BJ (cell line): ENCODE measurements around the gene SMAP2. TPM values are rescaled to one million over a fixed set of nuclear protein-coding genes. Genes with fewer than 3 reads are reported as not detected.

ENCODE experiments used
- CTCF ChIA-PET: fragments of 350-600 bp; formaldehyde crosslinking; extraction: SDS; loops from one replicate; lab custom pipeline; 2021; ENCODE audit warnings: antibody characterized with exemption, inconsistent platforms; lab: Yijun Ruan, JAX
- POLR2A ChIA-PET: fragments of 300-600 bp; sonication (Branson Sonifier 250); formaldehyde crosslinking; extraction: SDS; loops from one replicate; lab custom pipeline; 2021; ENCODE audit warnings: antibody characterized with exemption; lab: Charles Lee
- DNase-seq: peaks from one replicate; pipeline ENCODE4 v3.0.0-alpha.2; 2011; ENCODE audit warnings: low read depth
- H3K27me3 ChIP-seq: 2 replicates; pipeline ENCODE4 v1.6.0; 2011; ENCODE audit warnings: low read length; ENCODE audit not compliant: control insufficient read depth, insufficient read depth
- H3K36me3 ChIP-seq: 2 replicates; pipeline ENCODE4 v1.5.1; 2011; ENCODE audit warnings: low read length; ENCODE audit not compliant: control insufficient read depth, insufficient read depth
- H3K4me3 ChIP-seq: 2 replicates; pipeline ENCODE4 v1.5.1; 2011; ENCODE audit warnings: low read depth, mild to moderate bottlenecking, control low read depth, low read length
- CTCF ChIP-seq: IDR thresholded peaks from 2 replicates; pipeline ENCODE4 v1.5.1; 2011; ENCODE audit warnings: low read depth, mild to moderate bottlenecking, control low read depth, inconsistent platforms, low read length, moderate library complexity; ENCODE audit not compliant: insufficient read depth
- polyA plus RNA-seq: library from polyadenylated mRNA; depleted of rRNA; stranded (reverse); fragments of >200 nt; gene quantifications from 2 replicates; pipeline ENCODE4 v1.2.3, GENCODE V29; 2011; rRNA removed

Gene SMAP2
- polyA plus RNA-seq, 1 experiment = 10.2 TPM

DNA sequence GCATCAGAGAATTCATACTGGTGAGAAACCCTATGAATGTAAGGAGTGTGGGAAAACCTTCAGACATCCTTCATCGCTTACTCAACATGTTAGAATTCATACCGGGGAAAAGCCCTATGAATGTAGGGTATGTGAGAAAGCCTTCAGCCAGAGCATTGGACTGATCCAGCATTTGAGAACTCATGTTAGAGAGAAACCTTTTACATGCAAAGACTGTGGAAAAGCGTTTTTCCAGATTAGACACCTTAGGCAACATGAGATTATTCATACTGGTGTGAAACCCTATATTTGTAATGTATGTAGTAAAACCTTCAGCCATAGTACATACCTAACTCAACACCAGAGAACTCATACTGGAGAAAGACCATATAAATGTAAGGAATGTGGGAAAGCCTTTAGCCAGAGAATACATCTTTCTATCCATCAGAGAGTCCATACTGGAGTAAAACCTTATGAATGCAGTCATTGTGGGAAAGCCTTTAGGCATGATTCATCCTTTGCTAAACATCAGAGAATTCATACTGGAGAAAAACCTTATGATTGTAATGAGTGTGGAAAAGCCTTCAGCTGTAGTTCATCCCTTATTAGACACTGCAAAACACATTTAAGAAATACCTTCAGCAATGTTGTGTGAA is 89.5 kb downstream of the SMAP2 start:
- Histone ChIP-seq H3K4me3 (no peak overlapping the region), H3K27me3 (no peaks in the 10 kb centered on the region), H3K36me3 (0 out of 2 replicates have a peak, but pooled peaks cover 1% of the 10 kb centered on the region)
- ChIA-PET CTCF (interaction anchor here (0.9 kb wide), 1 partner anchor 13 kb away, joined by 3 read pairs; the partner anchor contains the start of gene ZFP69B), POLR2A (no interaction called here)
- DNase-seq = no peak
- TF ChIP-seq CTCF = no peak

- Histone ChIP-seq H3K4me3 (no peak overlapping the region), H3K36me3 (no peaks in the 10 kb centered on the region), H3K27me3 (no peaks in the 10 kb centered on the region)
- TF ChIP-seq CTCF = no peak
- ChIA-PET CTCF (no interaction called here), POLR2A (no interaction called here)
- no peak for DNase-seq
Observed at GRCh38 chr1:40469327-40469726, 95.8 kb downstream of the SMAP2 start.

Other genes starting within 250 kb of the SMAP2 start
- gene RLF, start 212.3 kb upstream of the SMAP2 start, polyA plus RNA-seq = 4.1 and 6.8 TPM in 2 replicates
- gene TMCO2, start 125.8 kb upstream of the SMAP2 start, polyA plus RNA-seq = not detected in 2 replicates
- gene ZMPSTE24, start 115.5 kb upstream of the SMAP2 start, polyA plus RNA-seq = 16.5 and 37.3 TPM in 2 replicates
- 0.07 and 0.13 TPM in 2 replicates for gene COL9A2, start 56.4 kb upstream of the SMAP2 start, polyA plus RNA-seq
- 1.5 and 2.5 TPM in 2 replicates for gene ZFP69B, start 76.7 kb downstream of the SMAP2 start, polyA plus RNA-seq
- gene ZFP69, start 103.6 kb downstream of the SMAP2 start, polyA plus RNA-seq = 1.4 and 1.9 TPM in 2 replicates
- gene EXO5, start 135.0 kb downstream of the SMAP2 start, polyA plus RNA-seq = 6.4 and 9.6 TPM in 2 replicates
- 1.4 and 2.6 TPM in 2 replicates for gene ZNF684, start 157.9 kb downstream of the SMAP2 start, polyA plus RNA-seq